GM12891 (cell line): Measurements from ENCODE around the gene ST6GALNAC3.

Experiments
- PAX5 ChIP-seq: IDR thresholded peaks from 2 replicates; pipeline ENCODE4 v1.6.1; 2011; ENCODE audit warnings: low read length, moderate library complexity, mild to moderate bottlenecking; ENCODE audit not compliant: insufficient read depth, severe bottlenecking
- POLR2A ChIP-seq: IDR thresholded peaks from 2 replicates; pipeline ENCODE4 v1.6.1; 2011; ENCODE audit warnings: low read depth, low read length, control low read depth
- POLR2AphosphoS5 ChIP-seq: IDR thresholded peaks from 2 replicates; pipeline ENCODE4 v1.6.1; 2011; ENCODE audit warnings: low read depth, low read length, control low read depth
- POU2F2 ChIP-seq: IDR thresholded peaks from 2 replicates; pipeline ENCODE4 v1.6.1; 2011; ENCODE audit warnings: low read depth, mild to moderate bottlenecking, control low read depth, low read length, moderate library complexity
- TAF1 ChIP-seq: IDR thresholded peaks from 2 replicates; pipeline ENCODE4 v1.6.1; 2011; ENCODE audit warnings: low read depth, low read length, control low read depth

GRCh38 chr1:76048926-76049325 lies 25.6 kb upstream of the ST6GALNAC3 start:
- TF ChIP-seq POLR2A = no peak
- no peak for TF ChIP-seq TAF1
- TF ChIP-seq POLR2AphosphoS5 = no peak
- no peak for TF ChIP-seq POU2F2
- no peak for TF ChIP-seq PAX5
